GM23248 (cell line): ENCODE measurements around the gene NFATC2.

ENCODE experiments used
- EZH2 ChIP-seq: fragments of 200-600 bp; sonication (generic); IDR thresholded peaks from 2 replicates; pipeline ENCODE4 v1.6.1; 2018; ENCODE audit warnings: antibody characterized with exemption, mild to moderate bottlenecking; ENCODE audit not compliant: insufficient read depth, poor library complexity, severe bottlenecking
- EZH2phosphoT487 ChIP-seq: fragments of 200-600 bp; sonication (generic); IDR thresholded peaks from 2 replicates; pipeline ENCODE4 v1.6.1; 2018; ENCODE audit warnings: antibody characterized with exemption, moderate library complexity, mild to moderate bottlenecking, low read depth; ENCODE audit not compliant: insufficient read depth

- TF ChIP-seq EZH2 (no peak), EZH2phosphoT487 (no peak)
Observed at GRCh38 chr20:51493346-51493791, 49.1 kb downstream of the NFATC2 start.
